ENCODE data around the gene ME1. TPM values are rescaled to one million over a fixed set of nuclear protein-coding genes. Genes with fewer than 3 reads are reported as not detected.

The ME1 gene
- total RNA-seq, 1 experiment from 2014 or later = 131 TPM

DNA sequence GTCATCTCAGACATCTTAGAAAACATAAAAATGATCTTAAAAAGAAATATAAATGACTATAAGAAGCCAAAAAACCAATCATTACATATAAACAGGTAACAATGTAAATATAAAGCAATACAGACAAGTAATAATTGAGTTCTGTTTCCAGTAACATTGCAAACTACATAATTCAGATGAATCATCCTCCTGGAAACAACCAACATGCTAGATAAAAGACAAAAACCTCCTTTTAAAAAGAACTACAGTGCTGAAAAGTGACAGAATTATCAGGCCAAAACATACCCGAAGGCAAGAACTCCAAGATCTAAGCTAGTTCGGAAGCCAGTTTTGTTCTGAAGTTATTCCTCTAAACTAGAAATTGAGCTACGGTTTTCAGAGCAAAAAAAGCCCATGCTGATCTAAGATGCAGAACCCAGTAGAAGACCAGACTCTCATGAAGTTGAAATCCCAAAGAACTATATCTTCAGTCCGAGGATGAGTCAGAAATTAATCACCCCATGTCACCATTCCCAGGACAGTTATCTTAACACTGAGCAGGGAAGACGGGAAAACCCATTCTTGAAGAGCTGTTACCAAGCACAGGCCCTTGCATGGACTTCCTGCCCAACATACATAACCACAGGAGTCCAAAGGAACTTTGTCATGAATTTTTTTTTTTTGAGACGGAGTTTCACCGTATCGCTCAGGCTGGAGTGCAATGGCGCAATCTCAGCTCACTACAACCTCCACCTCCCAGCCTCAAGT lies 247.6 kb downstream of the ME1 start:
- no peaks in the 10 kb centered on the region for H3K9me3 ChIP-seq
- no peaks in the 10 kb centered on the region for H3K9me3 Mint-ChIP-seq (ENCODE audit: unreplicated experiment)
- no peaks in the 10 kb centered on the region for H3K4me1 ChIP-seq
- BruUV-seq (replicated peaks) = no TSS peak
- H3K4me3 Mint-ChIP-seq (ENCODE audit: unreplicated experiment) = no peak overlapping the region
- POLR2A ChIA-PET = interaction anchor here (0.7 kb wide), 1 partner anchor 10 kb away, joined by 7 read pairs; the partner anchor contains the start of gene RWDD2A
- intact Hi-C loops (cut with micrococcal nuclease; ENCODE audit: unreplicated experiment) = no loop called here
- no peaks in the 10 kb centered on the region for H3K4me1 Mint-ChIP-seq (ENCODE audit: low read depth, unreplicated experiment)
- CTCF ChIA-PET = no interaction called here
- DNase-seq = no peak
- TF ChIP-seq, protein P1, sequence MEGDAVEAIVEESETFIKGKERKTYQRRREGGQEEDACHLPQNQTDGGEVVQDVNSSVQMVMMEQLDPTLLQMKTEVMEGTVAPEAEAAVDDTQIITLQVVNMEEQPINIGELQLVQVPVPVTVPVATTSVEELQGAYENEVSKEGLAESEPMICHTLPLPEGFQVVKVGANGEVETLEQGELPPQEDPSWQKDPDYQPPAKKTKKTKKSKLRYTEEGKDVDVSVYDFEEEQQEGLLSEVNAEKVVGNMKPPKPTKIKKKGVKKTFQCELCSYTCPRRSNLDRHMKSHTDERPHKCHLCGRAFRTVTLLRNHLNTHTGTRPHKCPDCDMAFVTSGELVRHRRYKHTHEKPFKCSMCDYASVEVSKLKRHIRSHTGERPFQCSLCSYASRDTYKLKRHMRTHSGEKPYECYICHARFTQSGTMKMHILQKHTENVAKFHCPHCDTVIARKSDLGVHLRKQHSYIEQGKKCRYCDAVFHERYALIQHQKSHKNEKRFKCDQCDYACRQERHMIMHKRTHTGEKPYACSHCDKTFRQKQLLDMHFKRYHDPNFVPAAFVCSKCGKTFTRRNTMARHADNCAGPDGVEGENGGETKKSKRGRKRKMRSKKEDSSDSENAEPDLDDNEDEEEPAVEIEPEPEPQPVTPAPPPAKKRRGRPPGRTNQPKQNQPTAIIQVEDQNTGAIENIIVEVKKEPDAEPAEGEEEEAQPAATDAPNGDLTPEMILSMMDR (IDR thresholded peaks at IDR 0.05; ENCODE audit: insufficient read depth in 1 of 2, low read depth in 1 of 2, low read length in 1 of 2, severe bottlenecking in 1 of 2, unreplicated experiment in 1 of 2) = no peak
- no peak overlapping the region for H3K4me3 ChIP-seq (ENCODE audit: low read depth, low read length)
- H3K27me3 Mint-ChIP-seq (ENCODE audit: insufficient read depth, unreplicated experiment) = no peaks in the 10 kb centered on the region
- peaks cover 2% of the 10 kb centered on the region; the same call in 1 of the 2 replicates for H3K36me3 ChIP-seq (ENCODE audit: control insufficient read depth, insufficient read depth, low read length)
- H3K36me3 Mint-ChIP-seq (ENCODE audit: insufficient read depth, unreplicated experiment) = peaks cover 89% of the 10 kb centered on the region
- no peaks in the 10 kb centered on the region for H3K27me3 ChIP-seq (replicated peaks; ENCODE audit: control insufficient read depth, insufficient read depth, low read length)
- H3K27ac Mint-ChIP-seq (ENCODE audit: unreplicated experiment) = no peak overlapping the region

- Mint-ChIP-seq H3K4me1 (ENCODE audit: low read depth, unreplicated experiment) (no peaks in the 10 kb centered on the region), H3K9me3 (ENCODE audit: unreplicated experiment) (no peaks in the 10 kb centered on the region), H3K36me3 (ENCODE audit: insufficient read depth, unreplicated experiment) (peaks cover 92% of the 10 kb centered on the region), H3K4me3 (ENCODE audit: unreplicated experiment) (no peak overlapping the region), H3K27ac (ENCODE audit: unreplicated experiment) (no peak overlapping the region), H3K27me3 (ENCODE audit: insufficient read depth, unreplicated experiment) (no peaks in the 10 kb centered on the region)
- H3K4me1 ChIP-seq = no peaks in the 10 kb centered on the region
- TF ChIP-seq, protein P1 (IDR thresholded peaks at IDR 0.05; ENCODE audit: insufficient read depth in 1 of 2, low read depth in 1 of 2, low read length in 1 of 2, severe bottlenecking in 1 of 2, unreplicated experiment in 1 of 2) = no peak
- no peak for DNase-seq
- ChIA-PET CTCF (no interaction called here), POLR2A (no interaction called here)
- peaks cover 2% of the 10 kb centered on the region; the same call in 1 of the 2 replicates for H3K36me3 ChIP-seq (ENCODE audit: control insufficient read depth, insufficient read depth, low read length)
- no peak overlapping the region for H3K4me3 ChIP-seq (ENCODE audit: low read depth, low read length)
- no peaks in the 10 kb centered on the region for H3K9me3 ChIP-seq
- H3K27me3 ChIP-seq (replicated peaks; ENCODE audit: control insufficient read depth, insufficient read depth, low read length) = no peaks in the 10 kb centered on the region
- intact Hi-C loops (cut with micrococcal nuclease; ENCODE audit: unreplicated experiment) = no loop called here
- BruUV-seq (replicated peaks) = no TSS peak
Observed at GRCh38 chr6:83182114-83182513, 248.7 kb downstream of the ME1 start.

DNA sequence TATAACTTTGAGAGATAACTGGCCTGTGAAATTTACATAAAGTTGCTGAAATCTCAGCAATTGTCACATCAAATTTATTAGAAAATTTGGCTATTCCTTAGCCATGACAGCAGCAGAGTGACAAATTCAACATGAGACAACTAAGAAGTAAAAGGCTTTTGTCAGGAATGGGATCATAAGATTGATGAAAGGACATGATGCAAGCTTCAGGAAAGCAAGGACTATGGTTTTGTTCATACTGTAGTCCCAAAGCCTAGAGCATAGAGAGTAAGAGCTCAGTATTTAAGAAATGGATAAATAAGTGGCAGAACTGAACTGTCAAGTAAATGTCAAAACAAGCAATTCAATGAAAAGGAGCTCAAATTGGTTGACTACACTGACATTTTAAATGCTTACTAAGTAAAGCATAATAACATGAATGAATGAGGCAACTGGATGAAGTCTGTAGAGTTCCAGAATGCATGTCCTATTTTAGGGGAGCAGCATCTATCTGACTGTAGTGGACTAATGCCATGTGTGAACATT lies 250.4 kb downstream of the ME1 start:
- H3K9me3 ChIP-seq = no peaks in the 10 kb centered on the region
- intact Hi-C loops (cut with micrococcal nuclease; ENCODE audit: unreplicated experiment) = no loop called here
- H3K4me1 ChIP-seq = no peaks in the 10 kb centered on the region
- Mint-ChIP-seq H3K9me3 (ENCODE audit: unreplicated experiment) (no peaks in the 10 kb centered on the region), H3K4me3 (ENCODE audit: unreplicated experiment) (no peak overlapping the region), H3K4me1 (ENCODE audit: low read depth, unreplicated experiment) (no peaks in the 10 kb centered on the region), H3K27me3 (ENCODE audit: insufficient read depth, unreplicated experiment) (no peaks in the 10 kb centered on the region), H3K27ac (ENCODE audit: unreplicated experiment) (no peak overlapping the region), H3K36me3 (ENCODE audit: insufficient read depth, unreplicated experiment) (peaks cover 89% of the 10 kb centered on the region)
- CTCF ChIA-PET = no interaction called here
- BruUV-seq (replicated peaks) = no TSS peak
- POLR2A ChIA-PET = no interaction called here
- TF ChIP-seq, protein P1 (IDR thresholded peaks at IDR 0.05; ENCODE audit: insufficient read depth in 1 of 2, low read depth in 1 of 2, low read length in 1 of 2, severe bottlenecking in 1 of 2, unreplicated experiment in 1 of 2) = no peak
- no peak for DNase-seq
- peaks cover 3% of the 10 kb centered on the region for H3K36me3 ChIP-seq (ENCODE audit: control insufficient read depth, insufficient read depth, low read length)
- no peaks in the 10 kb centered on the region for H3K27me3 ChIP-seq (replicated peaks; ENCODE audit: control insufficient read depth, insufficient read depth, low read length)
- no peak overlapping the region for H3K4me3 ChIP-seq (ENCODE audit: low read depth, low read length)
